SU-DHL-6 (cell line): ENCODE results near the gene RASGRP3.

Experiments
- H2AFZ ChIP-seq: fragments of 200-600 bp; sonication (generic); 2 replicates; pipeline ENCODE4 v1.6.1; 2014; ENCODE audit warnings: low read depth, mild to moderate bottlenecking, moderate library complexity, mixed read lengths, antibody characterized with exemption, low read length; ENCODE audit not compliant: severe bottlenecking
- H3F3A ChIP-seq: fragments of 200-600 bp; shearing (Covaris generic); 2 replicates; pipeline ENCODE4 v1.6.0; 2016; ENCODE audit warnings: antibody characterized with exemption, mild to moderate bottlenecking; ENCODE audit not compliant: insufficient read depth
- H3K27ac ChIP-seq: fragments of 200-600 bp; sonication (generic); 2 replicates; pipeline ENCODE4 v1.5.1; 2016; ENCODE audit warnings: low read depth, mild to moderate bottlenecking, low read length, moderate library complexity, mixed read lengths
- H3K27me3 ChIP-seq: fragments of 200-600 bp; sonication (generic), shearing (Covaris generic); 2 replicates; pipeline ENCODE4 v1.6.0; 2014; ENCODE audit warnings: mild to moderate bottlenecking, low read length
- H3K36me3 ChIP-seq: fragments of 200-600 bp; sonication (generic); 2 replicates; pipeline ENCODE4 v1.6.1; 2014; ENCODE audit warnings: mild to moderate bottlenecking, low read length, mixed read lengths
- H3K4me2 ChIP-seq: fragments of 300-600, 200-600 bp; shearing (Covaris generic), sonication (generic); 2 replicates; pipeline ENCODE4 v1.6.0; 2014; ENCODE audit warnings: low read length, low read depth, mild to moderate bottlenecking; ENCODE audit not compliant: poor library complexity, severe bottlenecking
- H3K4me3 ChIP-seq: fragments of 200-600 bp; sonication (generic); 2 replicates; pipeline ENCODE4 v1.5.1; 2014; ENCODE audit warnings: antibody characterized with exemption, low read length, mild to moderate bottlenecking, mixed read lengths; ENCODE audit not compliant: insufficient read depth, poor library complexity, severe bottlenecking
- H3K79me2 ChIP-seq: fragments of 200-600 bp; sonication (generic); 2 replicates; pipeline ENCODE4 v1.6.1; 2014; ENCODE audit warnings: mild to moderate bottlenecking, low read length, moderate library complexity; ENCODE audit not compliant: insufficient read depth
- H3K9ac ChIP-seq: fragments of 200-600 bp; sonication (generic); 2 replicates; pipeline ENCODE4 v1.7.0; 2014; ENCODE audit warnings: mild to moderate bottlenecking, low read length
- H3K9me2 ChIP-seq: fragments of 200-600 bp; sonication (generic); replicated peaks from 2 replicates; pipeline ENCODE4 v1.6.1; 2014; ENCODE audit warnings: low read length; ENCODE audit not compliant: insufficient read depth
- H3K9me3 ChIP-seq: fragments of 200-600 bp; sonication (generic); 2 replicates; pipeline ENCODE4 v1.6.1; 2014; ENCODE audit warnings: low read length, mixed read lengths; ENCODE audit not compliant: insufficient read depth
- H4K20me1 ChIP-seq: fragments of 200-600 bp; sonication (generic); 2 replicates; pipeline ENCODE4 v1.6.1; 2014; ENCODE audit warnings: low read depth, mild to moderate bottlenecking, antibody characterized with exemption, low read length, moderate library complexity, mixed read lengths
- CTCF ChIP-seq: fragments of 200-600 bp; sonication (generic); IDR thresholded peaks from one replicate; pipeline ENCODE4 v1.5.1; 2017; ENCODE audit warnings: antibody characterized with exemption, mild to moderate bottlenecking, low read length, moderate library complexity; ENCODE audit not compliant: insufficient read depth, poor library complexity, severe bottlenecking
- EZH2phosphoT487 ChIP-seq: fragments of 200-600 bp; sonication (generic), shearing (Covaris generic); conservative IDR thresholded peaks from 2 replicates; pipeline ENCODE4 v1.6.1; 2018; ENCODE audit warnings: mild to moderate bottlenecking, antibody characterized with exemption, low read length, moderate library complexity, mixed read lengths

RASGRP3 gene

GRCh38 chr2:33443274-33443829 lies 33.1 kb upstream of the RASGRP3 start:
- H3K9ac ChIP-seq: no peak overlapping the region
- H3K4me2 ChIP-seq: no peak overlapping the region
- no peaks in the 10 kb centered on the region for H3F3A ChIP-seq
- no peaks in the 10 kb centered on the region for H3K27me3 ChIP-seq
- no peak overlapping the region for H2AFZ ChIP-seq
- H3K27ac ChIP-seq: no peak overlapping the region
- H3K4me3 ChIP-seq: no peak overlapping the region
- no peaks in the 10 kb centered on the region for H3K79me2 ChIP-seq
- no peaks in the 10 kb centered on the region for H3K9me3 ChIP-seq
- H3K9me2 ChIP-seq: no peaks in the 10 kb centered on the region
- TF ChIP-seq CTCF (no peak), EZH2phosphoT487 (no peak)
- no peaks in the 10 kb centered on the region for H4K20me1 ChIP-seq
- no peaks in the 10 kb centered on the region for H3K36me3 ChIP-seq

GRCh38 chr2:33444967-33445366 lies 31.5 kb upstream of the RASGRP3 start:
- Histone ChIP-seq H3K4me3 (no peak overlapping the region), H3K9me3 (no peaks in the 10 kb centered on the region), H3K27me3 (no peaks in the 10 kb centered on the region), H3K36me3 (no peaks in the 10 kb centered on the region), H3K27ac (no peak overlapping the region), H2AFZ (no peak overlapping the region), H3K9ac (no peak overlapping the region), H3K9me2 (no peaks in the 10 kb centered on the region), H3K4me2 (no peak overlapping the region), H3F3A (no peaks in the 10 kb centered on the region), H3K79me2 (no peaks in the 10 kb centered on the region), H4K20me1 (no peaks in the 10 kb centered on the region)
- TF ChIP-seq CTCF (no peak), EZH2phosphoT487 (no peak)

- H4K20me1 ChIP-seq: no peaks in the 10 kb centered on the region
- no peak overlapping the region for H2AFZ ChIP-seq
- TF ChIP-seq CTCF: no peak
- TF ChIP-seq EZH2phosphoT487: no peak
- H3K9me2 ChIP-seq: no peaks in the 10 kb centered on the region
- no peak overlapping the region for H3K9ac ChIP-seq
- H3F3A ChIP-seq: no peaks in the 10 kb centered on the region
- no peaks in the 10 kb centered on the region for H3K79me2 ChIP-seq
- H3K27me3 ChIP-seq: no peaks in the 10 kb centered on the region
- H3K4me3 ChIP-seq: no peak overlapping the region
- no peaks in the 10 kb centered on the region for H3K36me3 ChIP-seq
- H3K4me2 ChIP-seq: no peak overlapping the region
- H3K9me3 ChIP-seq: no peaks in the 10 kb centered on the region
- H3K27ac ChIP-seq: no peak overlapping the region
These were observed 28.1 kb upstream of the RASGRP3 start for GRCh38 chr2:33448220-33448899.
